HG03342 (cell line): Measurements from ENCODE around the gene ATG2B.

ENCODE experiments used
- ATAC-seq: cut with Tn5 transposase; IDR thresholded peaks from one replicate; pipeline ENCODE4 v1.9.1; 2021; ENCODE audit warnings: mild to moderate bottlenecking, moderate library complexity; ENCODE audit not compliant: unreplicated experiment

ATG2B gene

DNA sequence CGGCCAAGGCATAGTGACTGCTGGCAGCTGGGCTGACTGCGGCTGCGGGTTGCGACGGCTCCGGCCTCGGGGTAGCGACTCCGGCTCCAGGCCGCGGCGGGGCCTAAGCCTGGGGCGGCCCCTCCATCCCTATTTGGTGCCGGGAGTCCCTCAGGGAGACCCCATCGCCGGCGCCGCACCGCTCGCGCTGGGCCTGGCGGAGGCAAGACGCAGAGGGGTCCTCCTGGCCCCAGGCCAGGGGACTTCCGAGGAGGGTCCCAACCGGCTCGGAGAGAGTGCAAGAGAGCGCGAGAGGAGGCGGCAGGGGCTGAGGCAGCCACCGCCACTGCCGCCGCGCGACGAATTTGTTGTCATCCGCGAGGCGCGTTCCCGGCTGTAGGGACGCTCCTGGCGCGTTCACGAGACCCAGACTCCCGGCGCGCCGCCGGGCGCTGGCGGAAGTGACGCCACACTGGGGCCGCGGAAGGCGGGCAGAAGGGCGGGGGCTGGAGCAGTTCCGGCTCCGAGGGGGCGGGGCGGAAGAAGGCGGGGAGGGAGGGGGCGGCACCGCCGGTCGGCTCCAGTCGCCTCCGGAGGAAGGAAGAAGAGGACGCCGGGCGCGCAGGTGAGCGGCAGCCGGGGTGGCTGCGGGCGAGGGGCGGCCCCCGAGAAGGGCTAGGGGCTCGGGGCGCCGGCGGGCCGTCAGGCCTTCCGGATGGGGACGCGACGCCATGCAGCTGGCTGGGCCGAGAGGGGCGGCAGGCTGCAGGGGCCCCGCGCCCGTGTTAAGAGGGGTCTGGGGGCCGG lies at the start of gene ATG2B, which contains the start of gene GSKIP:
TSS of gene ATG2B (minus strand) at position 377 of the 786 bp plus-strand sequence. CDS start at position 12, 365 bp downstream.
TSS of gene GSKIP (plus strand) at position 562 of the 786 bp plus-strand sequence. CDS start 18,722 bp downstream, outside the sequence.
- peak; percentile 69 for ATAC-seq

DNA sequence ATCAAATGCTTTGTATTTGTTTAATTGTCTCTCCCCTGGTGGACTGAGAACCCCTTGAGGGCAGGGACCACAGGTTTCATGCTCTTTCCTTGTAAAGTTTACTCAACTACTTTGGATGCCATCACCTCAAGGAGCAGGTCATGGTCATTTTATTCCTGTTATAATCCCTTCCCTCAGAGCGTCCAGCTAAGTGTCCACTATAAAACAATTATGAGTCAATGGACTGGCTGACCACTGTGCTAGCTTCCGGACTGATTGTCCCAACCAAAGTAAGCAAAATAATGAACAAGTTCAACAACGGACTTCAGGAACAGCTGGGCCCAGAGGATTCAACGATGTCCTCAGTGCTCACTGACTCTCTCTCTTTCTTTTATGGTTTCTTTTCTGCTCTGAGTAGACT lies 47.0 kb upstream of the ATG2B start:
- ATAC-seq: no peak

DNA sequence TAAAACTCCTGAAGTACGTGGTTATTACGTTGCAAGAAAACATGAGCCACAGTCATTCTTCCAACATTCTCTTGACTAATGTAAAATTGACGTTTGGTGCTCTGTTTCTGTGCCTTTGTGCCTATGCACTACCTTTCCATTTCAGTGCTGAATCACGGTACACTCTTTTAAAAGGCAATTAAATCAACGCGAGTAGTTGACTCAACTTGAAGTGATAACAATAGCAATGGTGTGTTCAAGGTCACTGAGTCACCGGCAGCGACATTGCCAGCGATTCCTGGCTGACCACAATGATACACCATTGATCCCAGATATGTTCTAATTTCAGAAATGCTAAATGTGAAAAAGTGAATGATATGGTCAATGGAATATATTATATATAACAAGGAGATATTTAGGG lies 46.6 kb upstream of the ATG2B start:
- ATAC-seq: no peak

GRCh38 chr14:96408608-96409007 lies 45.5 kb upstream of the ATG2B start:
- no peak for ATAC-seq

- no peak for ATAC-seq
These were observed 44.9 kb upstream of the ATG2B start for GRCh38 chr14:96407935-96408570.

DNA sequence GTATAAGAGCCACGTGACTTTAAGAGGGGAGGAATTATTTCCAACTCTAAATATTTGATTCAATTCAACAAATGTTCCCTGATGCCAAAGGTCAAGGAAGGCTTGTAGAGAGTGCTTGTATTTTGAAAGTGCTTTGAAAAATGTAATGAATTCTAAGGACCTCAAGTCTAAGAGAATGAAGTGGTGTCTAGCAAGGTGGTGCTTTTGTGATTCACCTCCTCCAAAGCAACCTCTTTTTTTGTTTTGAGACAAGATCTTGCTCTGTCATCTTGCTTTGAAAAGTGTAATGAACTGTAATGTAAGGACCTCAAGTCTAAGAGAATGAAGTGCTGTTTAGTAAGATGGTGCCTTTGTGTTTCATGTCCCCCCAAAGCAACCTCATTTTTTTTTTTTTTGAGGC lies 42.5 kb upstream of the ATG2B start:
- ATAC-seq: no peak

DNA sequence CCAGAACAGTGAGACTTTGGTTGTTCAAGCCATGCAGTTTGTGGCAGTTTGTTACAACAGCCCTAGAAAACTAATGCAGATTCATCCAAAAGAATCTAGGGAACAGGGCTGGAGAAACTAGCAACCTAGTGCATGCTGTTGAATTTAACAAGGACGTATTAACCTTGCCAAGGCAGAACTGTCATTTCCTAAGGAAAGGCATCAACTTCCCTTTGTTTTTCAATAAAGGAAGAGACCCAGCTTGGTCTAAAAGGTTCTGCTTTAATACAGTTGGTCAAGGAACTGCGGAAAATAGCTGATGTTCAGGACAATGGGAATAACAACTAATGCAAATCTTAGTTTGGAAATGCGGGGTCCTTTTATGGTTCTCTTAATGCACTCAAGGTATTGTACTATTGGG lies 40.3 kb upstream of the ATG2B start:
- no peak for ATAC-seq

DNA sequence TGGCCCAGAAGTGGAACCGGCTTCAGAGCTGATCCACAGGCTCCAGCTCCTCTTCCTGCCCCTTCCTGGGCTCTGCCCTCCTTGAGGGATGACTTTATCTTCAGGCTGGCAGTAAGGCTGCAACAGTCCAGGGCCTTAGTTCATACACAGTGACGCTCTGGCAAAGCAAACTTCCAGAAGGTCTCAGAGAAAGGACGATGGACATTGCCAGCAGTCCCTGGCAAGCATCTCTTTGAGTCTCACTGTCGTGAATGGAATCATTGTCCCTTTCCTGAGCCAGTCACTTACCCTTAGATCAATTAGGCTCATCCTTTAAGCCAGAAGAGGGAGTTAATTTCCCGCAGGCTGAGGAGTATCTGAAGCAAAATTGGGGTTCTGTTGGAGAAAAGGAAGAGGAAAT lies 37.4 kb upstream of the ATG2B start:
- no peak for ATAC-seq

DNA sequence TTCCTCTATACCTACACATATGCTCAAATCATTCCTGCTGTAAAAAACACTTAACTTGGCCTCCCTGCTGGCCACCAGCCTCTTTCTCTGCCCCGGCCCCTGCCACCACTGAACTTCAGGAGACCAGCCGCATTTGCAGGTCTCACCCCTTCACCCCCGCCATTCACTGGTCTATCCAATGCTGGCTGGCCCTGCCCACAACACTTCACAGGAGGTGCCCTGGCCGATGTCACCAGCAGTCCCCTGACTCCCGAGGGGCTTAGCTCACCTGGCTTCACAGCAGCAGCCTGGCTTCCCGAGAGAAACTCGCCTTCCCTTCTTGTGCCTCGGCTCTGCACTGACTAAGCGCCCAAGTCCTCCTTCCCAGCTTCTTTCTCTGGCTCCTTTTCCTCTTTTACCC lies 36.3 kb upstream of the ATG2B start:
- no peak for ATAC-seq

DNA sequence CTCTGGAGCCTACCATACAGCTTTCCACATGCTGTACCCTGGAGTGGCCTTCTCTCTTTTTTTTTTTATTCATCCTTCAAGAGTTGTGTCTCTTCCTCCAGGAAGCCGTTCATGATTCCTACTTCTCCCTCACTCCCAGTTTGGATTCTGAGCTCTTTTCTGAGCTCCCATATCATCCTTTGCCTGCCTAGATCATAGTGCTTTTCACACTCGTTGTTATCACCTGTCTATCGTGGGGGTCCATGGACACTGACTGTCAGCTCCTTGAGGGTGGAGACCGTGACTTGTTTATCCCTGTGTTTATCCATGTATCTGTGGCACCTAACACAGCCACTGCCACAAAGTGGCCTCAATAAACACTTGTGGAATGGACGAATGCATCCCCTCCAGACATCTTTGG lies 35.8 kb upstream of the ATG2B start:
- no peak for ATAC-seq

DNA sequence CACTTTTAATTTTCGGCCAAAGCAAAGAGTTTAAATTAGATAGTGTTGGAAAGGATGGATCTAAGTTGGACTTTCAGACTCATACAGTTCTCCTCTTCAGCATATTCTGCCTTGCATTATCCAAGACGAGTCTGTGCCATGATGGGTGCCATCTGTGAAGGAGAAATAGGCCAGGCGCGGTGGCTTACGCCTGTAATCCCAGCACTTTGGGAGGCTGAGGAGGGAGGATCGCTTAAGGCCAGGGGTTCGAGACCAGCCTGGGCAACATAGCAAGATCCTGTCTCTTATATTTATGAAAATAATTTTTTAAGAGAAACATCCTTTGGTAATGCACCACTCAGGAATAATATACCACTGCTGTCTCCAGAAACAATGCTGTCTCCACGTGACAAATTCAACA lies 35.3 kb upstream of the ATG2B start:
- no peak for ATAC-seq

- no peak for ATAC-seq
These were observed 31.1 kb upstream of the ATG2B start for GRCh38 chr14:96394047-96394815.

GRCh38 chr14:96393071-96393691 lies 30.0 kb upstream of the ATG2B start:
- ATAC-seq: no peak

DNA sequence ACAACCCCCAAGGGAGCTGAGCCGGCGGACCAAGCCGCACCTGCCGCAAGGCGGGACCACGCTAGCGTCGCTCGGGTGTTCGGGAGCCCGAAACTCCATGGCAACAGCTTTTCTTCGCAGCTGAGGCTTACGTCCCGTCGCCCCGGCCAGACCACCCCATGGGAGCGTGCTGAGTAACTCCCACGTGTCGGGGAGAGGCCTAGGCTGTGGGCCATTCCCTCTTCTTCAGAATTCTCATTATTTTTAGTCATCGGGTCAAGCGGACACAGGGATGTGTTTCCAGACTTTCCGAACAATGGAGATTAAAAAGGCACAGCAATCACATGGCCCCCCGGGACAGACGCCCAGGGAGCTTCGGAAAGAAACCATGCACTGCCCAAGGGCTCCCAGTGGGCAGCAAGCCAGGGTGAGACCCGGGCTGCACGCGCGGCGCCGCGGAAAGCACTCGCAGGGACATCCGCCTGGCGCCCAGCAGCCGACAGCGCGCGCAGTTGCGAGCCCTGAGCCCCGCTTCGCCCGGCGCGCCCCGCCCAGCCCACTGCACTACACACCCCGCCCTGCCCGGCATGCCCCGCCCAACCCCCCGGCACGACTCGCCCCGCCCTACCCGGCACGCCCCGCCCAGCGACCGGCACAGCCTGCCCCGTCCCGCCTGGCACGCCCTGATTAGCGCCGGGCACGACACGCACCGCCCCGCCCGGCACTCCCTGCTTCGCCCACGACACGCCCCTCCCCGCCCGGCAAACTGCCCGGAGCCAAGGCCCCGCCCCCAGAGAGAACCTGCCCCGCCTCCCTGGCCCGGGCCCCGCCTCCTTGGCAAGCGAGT lies 28.4 kb upstream of the ATG2B start:
- ATAC-seq: peak; percentile 88

DNA sequence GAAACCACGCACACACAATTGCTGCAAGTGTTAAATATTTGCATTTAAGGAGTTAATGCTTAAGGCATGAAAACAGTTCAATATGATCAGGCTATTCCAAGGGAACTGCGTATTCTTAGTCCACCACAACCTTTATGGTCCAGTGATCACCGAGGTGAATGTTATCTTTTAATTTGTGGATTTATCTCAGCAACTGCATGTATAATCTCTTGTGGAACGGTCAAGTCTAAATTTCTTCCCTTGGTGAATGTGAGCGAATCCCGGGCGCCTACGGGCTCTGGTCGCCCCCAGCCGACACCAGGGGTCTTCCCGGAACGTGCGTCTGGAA lies 27.8 kb upstream of the ATG2B start:
- no peak for ATAC-seq

DNA sequence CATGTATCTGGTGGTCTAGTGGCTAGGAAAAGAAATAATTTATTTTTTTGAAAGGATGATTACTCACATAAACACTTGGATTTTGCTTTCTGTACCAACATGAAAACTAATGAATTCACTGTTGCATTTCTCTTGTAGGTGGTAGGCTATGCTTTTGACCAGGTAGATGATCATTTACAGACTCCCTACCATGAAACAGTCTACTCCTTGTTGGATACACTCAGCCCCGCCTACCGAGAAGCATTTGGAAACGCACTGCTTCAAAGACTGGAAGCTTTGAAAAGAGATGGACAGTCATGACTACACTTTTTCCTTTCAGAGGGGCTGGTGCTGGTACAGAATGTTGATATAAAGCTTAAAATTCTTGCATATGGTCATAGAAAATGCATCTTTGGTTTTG lies 22.2 kb upstream of the ATG2B start:
- ATAC-seq: no peak

DNA sequence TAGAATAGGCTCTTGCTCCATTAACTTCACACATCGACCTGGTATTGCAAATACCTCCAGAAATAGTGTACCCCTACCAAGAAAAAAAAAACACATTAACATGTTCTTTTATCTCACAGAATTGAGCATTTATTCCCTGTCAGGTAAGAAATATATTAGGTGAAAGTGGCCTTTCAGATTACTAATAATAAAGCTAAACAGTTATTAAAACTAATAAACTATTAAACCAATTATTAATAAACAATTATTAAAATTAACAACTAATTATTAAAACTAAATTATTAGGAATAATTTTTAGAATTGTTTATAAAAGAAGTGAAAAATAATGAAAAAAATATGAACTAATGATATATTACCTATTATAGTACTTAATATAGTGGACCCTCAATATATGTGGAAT lies 21.6 kb upstream of the ATG2B start:
- no peak for ATAC-seq

- ATAC-seq: no peak
These were observed 20.9 kb upstream of the ATG2B start for GRCh38 chr14:96384053-96384452.

- no peak for ATAC-seq
These were observed 20.3 kb upstream of the ATG2B start for GRCh38 chr14:96383445-96383844.

DNA sequence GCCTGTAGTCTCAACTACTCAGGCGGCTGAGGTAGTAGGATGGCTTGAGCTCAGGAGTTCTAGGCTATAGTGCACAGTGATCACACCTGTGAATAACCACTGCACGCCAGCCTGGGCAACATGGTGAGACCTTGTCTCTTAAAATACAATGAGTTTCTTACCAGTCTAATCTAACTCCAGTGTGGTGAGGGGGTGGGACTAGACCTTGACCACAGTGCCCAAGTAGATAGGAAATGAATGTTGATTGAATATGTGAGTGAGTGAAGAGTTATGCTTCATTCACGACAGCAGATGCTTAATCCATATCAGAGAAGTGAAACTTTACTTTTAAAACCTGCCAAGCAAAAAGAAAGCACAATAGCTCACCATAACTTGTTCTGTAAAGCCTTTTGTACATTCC lies 17.6 kb upstream of the ATG2B start:
- ATAC-seq: peak; percentile 72

DNA sequence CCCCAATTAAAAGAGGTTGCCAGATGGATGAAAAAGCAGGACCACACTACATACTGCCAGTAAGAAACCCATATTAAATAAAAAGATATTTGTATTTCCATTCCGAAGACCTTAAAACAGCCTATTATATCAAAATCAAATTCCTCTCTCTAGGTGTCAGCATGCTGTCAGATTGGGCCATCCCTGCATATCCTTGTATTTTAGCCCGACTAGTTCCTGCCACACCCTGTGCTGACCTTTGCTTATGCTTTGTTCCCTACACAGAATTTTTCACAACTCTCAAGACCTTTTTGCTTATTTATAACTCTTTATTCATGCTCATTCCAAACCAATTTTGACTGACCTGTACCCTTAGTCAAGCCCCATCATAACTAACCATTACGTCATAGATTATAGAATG lies 13.0 kb upstream of the ATG2B start:
- no peak for ATAC-seq
